Suprapubic skin (tissue), 4 donors: ENCODE results near the gene TMEM170B. TPM values are rescaled to one million over a fixed set of nuclear protein-coding genes. Genes with fewer than 3 reads are reported as not detected.

Experiments
- DNase-seq, 2 donors: peaks; one replicate each; pipeline ENCODE4 v3.0.0-alpha.2; 2019; ENCODE audit warnings: low spot score in 2 of 2
- H3K27ac ChIP-seq: fragments of 200-600 bp; sonication (generic); one replicate; pipeline ENCODE4 v1.5.1; 2019
- H3K27me3 ChIP-seq: fragments of 200-600 bp; sonication (generic); one replicate; pipeline ENCODE4 v1.5.1; 2019
- H3K36me3 ChIP-seq: fragments of 200-600 bp; sonication (generic); one replicate; pipeline ENCODE4 v1.5.1; 2019
- H3K4me1 ChIP-seq: fragments of 200-600 bp; sonication (generic); one replicate; pipeline ENCODE4 v1.5.1; 2019
- H3K4me3 ChIP-seq: fragments of 200-600 bp; sonication (generic); one replicate; pipeline ENCODE4 v1.5.1; 2019; ENCODE audit warnings: mild to moderate bottlenecking
- H3K9me3 ChIP-seq: fragments of 200-600 bp; sonication (generic); one replicate; pipeline ENCODE4 v1.5.1; 2019
- CTCF ChIP-seq, 2 donors: fragments of 200-600 bp in 1 of 2; fragments of 450-650 bp in 1 of 2; sonication (generic) in 1 of 2; IDR thresholded peaks; one replicate each; pipeline ENCODE4 v1.5.1; 2016 to 2019; ENCODE audit warnings: antibody characterized with exemption in 2 of 2, mild to moderate bottlenecking in 1 of 2, moderate library complexity in 1 of 2
- EP300 ChIP-seq: sonication (generic); formaldehyde crosslinking; IDR thresholded peaks from one replicate; pipeline ENCODE4 v1.6.1; 2017; ENCODE audit warnings: antibody characterized with exemption
- POLR2A ChIP-seq, 2 donors: fragments of 450-650 bp; IDR thresholded peaks; one replicate each; pipeline ENCODE4 v1.6.1; 2017; ENCODE audit warnings: antibody characterized with exemption in 2 of 2, mild to moderate bottlenecking in 2 of 2, moderate library complexity in 2 of 2
- POLR2AphosphoS5 ChIP-seq, 3 donors: sonication (generic); formaldehyde crosslinking; IDR thresholded peaks; one replicate each; pipeline ENCODE4 v1.6.1; 2017; ENCODE audit warnings: antibody characterized with exemption in 3 of 3
- WGBS: methylation state at CpG from one replicate; pipeline ENCODE4 v1.1.5; 2018; 5-methylcytosine and 5-hydroxymethylcytosine counted together
- total RNA-seq, 4 donors: library from RNA; depleted of rRNA; stranded (reverse); fragments of >200 nt; gene quantifications; one replicate each; pipeline ENCODE4 v1.1.0, GENCODE V29; 2016

Gene TMEM170B
- total RNA-seq, 4 donors from 2014 or later, result 1.1 to 1.7 (median 1.2) TPM

DNA sequence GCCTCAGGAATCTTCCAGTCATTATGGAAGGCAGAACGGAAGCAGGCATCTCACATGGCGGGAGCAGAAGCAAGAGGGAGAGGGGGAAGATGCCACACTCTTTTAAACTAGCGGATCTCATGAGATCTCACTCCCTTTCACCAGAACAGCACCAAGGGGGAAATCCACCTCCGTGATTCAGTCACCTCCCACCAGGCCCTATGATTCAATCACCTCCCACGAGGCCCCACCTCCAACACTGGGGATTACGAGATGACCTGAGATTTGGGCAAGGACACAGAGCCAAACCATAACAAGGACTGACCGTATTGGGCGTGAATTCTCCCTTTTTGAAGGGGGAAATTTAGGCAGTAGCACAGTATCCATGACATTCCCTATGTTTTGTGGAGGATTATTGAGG lies 88.8 kb downstream of the TMEM170B start:
- TF ChIP-seq POLR2AphosphoS5 (IDR thresholded peaks at IDR 0.05) (no peak), POLR2A (IDR thresholded peaks at IDR 0.05) (no peak), EP300 (no peak), CTCF (IDR thresholded peaks at IDR 0.05) (no peak)
- Histone ChIP-seq H3K4me1 (no peaks in the 10 kb centered on the region), H3K27ac (no peak overlapping the region), H3K27me3 (no peaks in the 10 kb centered on the region), H3K9me3 (no peaks in the 10 kb centered on the region), H3K4me3 (no peak overlapping the region), H3K36me3 (no peaks in the 10 kb centered on the region)
- 89% methylated on average over 8 of the region's 8 CpGs for WGBS
- no peak for DNase-seq

GRCh38 chr6:11628562-11628961 lies 91.0 kb downstream of the TMEM170B start:
- Histone ChIP-seq H3K27ac (no peak overlapping the region), H3K9me3 (no peaks in the 10 kb centered on the region), H3K36me3 (no peaks in the 10 kb centered on the region), H3K4me3 (no peak overlapping the region), H3K27me3 (no peaks in the 10 kb centered on the region), H3K4me1 (no peaks in the 10 kb centered on the region)
- no peak for TF ChIP-seq EP300
- no peak for TF ChIP-seq POLR2AphosphoS5 (IDR thresholded peaks at IDR 0.05)
- no peak for TF ChIP-seq POLR2A (IDR thresholded peaks at IDR 0.05)
- no peak for TF ChIP-seq CTCF (IDR thresholded peaks at IDR 0.05)
- DNase-seq, result no peak

- Histone ChIP-seq H3K36me3 (no peaks in the 10 kb centered on the region), H3K27ac (no peak overlapping the region), H3K4me3 (no peak overlapping the region), H3K9me3 (no peaks in the 10 kb centered on the region), H3K4me1 (no peaks in the 10 kb centered on the region), H3K27me3 (no peaks in the 10 kb centered on the region)
- 90% methylated on average over 7 of the region's 7 CpGs for WGBS
- no peak for DNase-seq
- TF ChIP-seq EP300 (no peak), POLR2AphosphoS5 (IDR thresholded peaks at IDR 0.05) (no peak), CTCF (IDR thresholded peaks at IDR 0.05) (no peak), POLR2A (IDR thresholded peaks at IDR 0.05) (no peak)
These were observed 93.5 kb downstream of the TMEM170B start for GRCh38 chr6:11631008-11631407.

GRCh38 chr6:11631539-11631938 lies 94.0 kb downstream of the TMEM170B start:
- no peaks in the 10 kb centered on the region for H3K4me1 ChIP-seq
- H3K9me3 ChIP-seq, result no peaks in the 10 kb centered on the region
- TF ChIP-seq EP300, result no peak
- TF ChIP-seq POLR2A (IDR thresholded peaks at IDR 0.05), result no peak
- TF ChIP-seq POLR2AphosphoS5 (IDR thresholded peaks at IDR 0.05), result no peak
- TF ChIP-seq CTCF (IDR thresholded peaks at IDR 0.05), result no peak
- H3K36me3 ChIP-seq, result no peaks in the 10 kb centered on the region
- DNase-seq, result no peak
- no peak overlapping the region for H3K27ac ChIP-seq
- no peak overlapping the region for H3K4me3 ChIP-seq
- no peaks in the 10 kb centered on the region for H3K27me3 ChIP-seq
- WGBS, result 90% methylated on average over 5 of the region's 5 CpGs

- no peaks in the 10 kb centered on the region for H3K27me3 ChIP-seq
- TF ChIP-seq CTCF (IDR thresholded peaks at IDR 0.05) (no peak), POLR2AphosphoS5 (IDR thresholded peaks at IDR 0.05) (no peak), EP300 (no peak), POLR2A (IDR thresholded peaks at IDR 0.05) (no peak)
- H3K36me3 ChIP-seq, result no peaks in the 10 kb centered on the region
- WGBS, result 50% methylated on average over 9 of the region's 9 CpGs
- DNase-seq, result no peak
- H3K4me1 ChIP-seq, result no peaks in the 10 kb centered on the region
- no peak overlapping the region for H3K4me3 ChIP-seq
- H3K27ac ChIP-seq, result no peak overlapping the region
- no peaks in the 10 kb centered on the region for H3K9me3 ChIP-seq
These were observed 94.7 kb downstream of the TMEM170B start for GRCh38 chr6:11632231-11632630.
